GM12801 (cell line): ENCODE results near the gene MKRN2.

Source experiments
- TF ChIP-seq, protein P1 (sequence below): IDR thresholded peaks from one replicate; pipeline ENCODE4 v1.5.1; 2011; ENCODE audit warnings: control low read depth; ENCODE audit not compliant: insufficient read length; ENCODE audit errors: extremely low read depth

The MKRN2 gene

DNA sequence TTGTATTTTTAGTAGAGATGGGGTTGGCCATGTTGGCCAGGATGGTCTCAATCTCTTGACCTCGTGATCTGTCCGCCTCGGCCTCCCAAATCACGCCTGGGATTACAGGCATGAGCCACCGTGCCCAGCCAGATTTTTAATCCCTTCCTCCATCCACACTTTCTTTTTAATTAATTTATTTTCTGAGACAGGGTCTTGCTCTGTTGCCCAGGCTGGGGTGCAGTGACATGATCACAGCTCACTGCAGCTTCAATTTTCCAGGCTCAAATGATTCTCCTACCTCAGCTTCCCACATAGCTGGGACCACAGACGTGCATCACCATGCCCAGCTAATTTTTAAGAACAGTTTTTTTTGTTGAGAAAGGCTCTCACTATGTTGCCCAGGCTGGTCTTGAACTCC is 63.4 kb downstream of the MKRN2 start:
- TF ChIP-seq, protein P1, sequence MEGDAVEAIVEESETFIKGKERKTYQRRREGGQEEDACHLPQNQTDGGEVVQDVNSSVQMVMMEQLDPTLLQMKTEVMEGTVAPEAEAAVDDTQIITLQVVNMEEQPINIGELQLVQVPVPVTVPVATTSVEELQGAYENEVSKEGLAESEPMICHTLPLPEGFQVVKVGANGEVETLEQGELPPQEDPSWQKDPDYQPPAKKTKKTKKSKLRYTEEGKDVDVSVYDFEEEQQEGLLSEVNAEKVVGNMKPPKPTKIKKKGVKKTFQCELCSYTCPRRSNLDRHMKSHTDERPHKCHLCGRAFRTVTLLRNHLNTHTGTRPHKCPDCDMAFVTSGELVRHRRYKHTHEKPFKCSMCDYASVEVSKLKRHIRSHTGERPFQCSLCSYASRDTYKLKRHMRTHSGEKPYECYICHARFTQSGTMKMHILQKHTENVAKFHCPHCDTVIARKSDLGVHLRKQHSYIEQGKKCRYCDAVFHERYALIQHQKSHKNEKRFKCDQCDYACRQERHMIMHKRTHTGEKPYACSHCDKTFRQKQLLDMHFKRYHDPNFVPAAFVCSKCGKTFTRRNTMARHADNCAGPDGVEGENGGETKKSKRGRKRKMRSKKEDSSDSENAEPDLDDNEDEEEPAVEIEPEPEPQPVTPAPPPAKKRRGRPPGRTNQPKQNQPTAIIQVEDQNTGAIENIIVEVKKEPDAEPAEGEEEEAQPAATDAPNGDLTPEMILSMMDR = no peak

DNA sequence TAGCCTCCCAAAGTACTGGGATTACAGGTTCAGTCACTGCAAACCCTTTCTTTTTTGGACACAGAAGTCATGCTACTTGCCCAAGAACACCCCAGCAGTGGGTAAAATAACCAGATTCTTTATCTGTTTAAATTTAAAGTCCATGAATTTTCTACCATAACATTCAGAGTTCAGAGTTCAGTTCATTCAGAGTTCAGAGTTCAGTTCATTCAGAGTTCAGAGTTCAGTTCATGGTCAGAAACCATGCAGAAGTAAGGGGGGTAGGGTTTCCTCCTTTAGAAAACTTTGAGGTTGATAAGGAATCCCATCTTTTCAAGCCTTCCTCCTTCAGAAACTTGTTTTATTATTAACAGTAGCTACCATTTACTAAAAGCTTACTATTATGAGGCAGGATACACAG is 63.8 kb downstream of the MKRN2 start:
- TF ChIP-seq, protein P1 = no peak

DNA sequence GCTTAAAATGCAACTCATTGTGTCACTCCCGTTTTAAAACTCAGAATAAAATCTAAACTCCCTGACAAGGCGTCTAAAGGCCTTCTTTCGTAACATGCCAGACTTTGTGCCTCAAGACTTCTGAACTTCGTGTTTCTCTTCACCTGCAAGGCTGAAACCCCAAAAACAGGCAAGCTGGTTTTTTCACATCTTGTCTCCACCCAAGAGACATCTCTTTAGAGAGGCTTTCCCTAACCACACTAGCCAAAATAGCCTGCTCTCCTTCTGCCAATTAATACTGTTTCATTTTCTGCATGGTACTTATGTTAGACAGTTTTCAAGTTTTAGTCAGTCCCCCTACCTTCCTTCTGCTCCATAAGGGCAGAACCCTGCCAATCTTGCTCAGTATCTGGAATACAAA is 65.4 kb downstream of the MKRN2 start:
- TF ChIP-seq, protein P1 = no peak

DNA sequence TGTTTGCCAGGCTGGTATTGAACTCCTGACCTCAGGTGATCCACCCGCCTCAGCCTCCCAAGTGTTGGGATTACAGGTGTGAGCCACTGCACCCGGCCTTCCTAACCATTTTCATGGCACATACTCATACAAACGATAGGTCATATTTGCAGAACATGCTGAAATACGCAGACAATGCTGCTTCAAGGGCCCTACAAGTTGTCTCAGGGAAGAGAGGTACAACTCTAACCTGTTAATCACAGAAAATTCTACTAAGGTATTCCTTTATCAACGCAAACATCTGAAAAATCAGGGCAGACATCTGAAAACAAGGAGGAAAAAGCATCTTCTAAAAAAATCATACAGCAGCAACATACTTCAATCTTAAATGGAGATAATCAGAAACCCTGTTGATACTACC is 67.2 kb downstream of the MKRN2 start:
- TF ChIP-seq, protein P1 = no peak

DNA sequence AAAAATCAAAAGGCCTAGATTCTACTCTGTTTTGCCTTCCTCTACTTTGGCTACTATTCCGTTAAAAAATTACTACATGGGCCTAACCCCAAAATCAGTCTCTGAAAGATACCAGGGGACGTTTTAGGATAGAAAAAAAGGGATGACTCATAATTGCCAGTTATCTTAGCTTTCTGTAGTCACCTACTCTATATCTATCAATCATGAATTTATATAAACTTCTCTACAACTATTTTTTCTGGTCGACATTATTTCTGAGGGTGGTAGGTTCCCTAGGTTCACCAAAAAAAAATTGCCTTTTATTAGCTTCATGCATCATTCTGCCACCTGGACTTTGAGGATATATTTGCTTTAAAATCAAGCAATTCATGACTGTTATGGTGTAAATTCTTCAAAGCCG is 70.5 kb downstream of the MKRN2 start:
- TF ChIP-seq, protein P1 = no peak

DNA sequence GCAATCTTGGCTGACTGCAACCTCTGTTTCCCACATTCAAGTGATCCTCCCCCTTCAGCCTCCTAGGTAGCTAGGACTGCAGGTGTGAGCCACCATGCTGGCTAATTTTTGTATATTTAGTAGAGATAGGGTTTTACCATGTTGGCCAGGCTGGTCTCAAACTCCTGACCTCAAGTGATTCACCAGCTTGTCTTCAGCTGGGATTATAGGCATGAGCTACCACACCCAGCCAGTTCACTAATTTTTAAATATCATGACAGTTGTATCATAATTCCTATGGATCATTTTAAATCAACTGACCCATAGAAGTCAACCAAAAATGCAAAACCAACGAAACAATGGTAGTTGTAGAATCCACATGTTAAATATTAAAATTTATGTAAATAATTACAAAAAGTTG is 71.9 kb downstream of the MKRN2 start:
- TF ChIP-seq, protein P1 = no peak

DNA sequence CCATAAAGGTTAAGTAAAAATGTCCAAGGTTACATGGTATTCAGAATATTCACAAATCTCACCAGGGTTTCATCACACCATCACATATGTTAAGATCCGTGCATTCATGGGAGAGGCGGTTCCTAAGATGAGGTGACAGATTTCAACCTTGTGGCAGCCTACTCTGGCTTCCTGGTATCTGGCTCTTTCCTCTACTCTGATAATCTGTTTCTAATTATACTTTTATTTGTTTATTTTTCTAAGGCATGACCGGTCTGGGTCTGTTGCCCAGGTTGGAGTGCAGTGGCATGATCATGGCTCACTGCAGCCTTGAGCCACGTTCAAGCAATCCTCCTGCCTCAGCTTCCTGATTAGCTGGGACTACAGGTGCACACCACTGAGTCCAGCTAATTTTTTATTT is 72.7 kb downstream of the MKRN2 start:
- TF ChIP-seq, protein P1 = no peak

DNA sequence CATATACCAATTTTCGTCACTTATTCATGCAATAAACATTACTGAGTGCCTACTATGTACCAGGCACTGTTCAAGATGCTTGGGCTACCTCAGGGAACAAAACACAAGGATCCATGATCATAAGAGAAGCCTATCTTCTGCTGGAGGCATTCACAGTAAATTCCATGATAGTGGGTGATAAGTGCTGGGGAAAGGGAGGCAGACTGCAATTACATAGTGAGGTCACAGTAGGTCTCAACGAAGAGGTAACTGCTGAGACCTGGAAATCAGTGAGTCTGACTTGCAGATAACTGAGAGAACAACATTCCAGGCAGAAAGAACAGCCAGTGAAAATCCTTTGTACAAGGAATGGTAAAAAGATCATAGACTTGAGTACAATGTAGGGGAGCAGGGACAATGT is 73.4 kb downstream of the MKRN2 start:
- TF ChIP-seq, protein P1 = no peak
